HepG2 (cell line): ENCODE results near the gene SCARF1. TPM values are rescaled to one million over a fixed set of nuclear protein-coding genes. Genes with fewer than 3 reads are reported as not detected.

Experiments
- ARNT ChIP-seq: fragments of 450-650 bp; IDR thresholded peaks from 2 replicates; pipeline ENCODE4 v1.6.1; 2017
- CENPBD1 ChIP-seq: sonication (generic); formaldehyde crosslinking; IDR thresholded peaks from 2 replicates; pipeline ENCODE4 v1.8.0; 2022; ENCODE audit warnings: missing genetic modification reagents, low read depth, mild to moderate bottlenecking, borderline replicate concordance
- DDIT3 ChIP-seq: sonication (generic); formaldehyde crosslinking; IDR thresholded peaks from 2 replicates; pipeline ENCODE4 v1.4.0; 2020; ENCODE audit warnings: mild to moderate bottlenecking, missing genetic modification reagents
- HOXD1 ChIP-seq: sonication (generic); formaldehyde crosslinking; IDR thresholded peaks from 2 replicates; pipeline ENCODE4 v1.5.0; 2020; ENCODE audit warnings: missing genetic modification reagents
- JUNB ChIP-seq: sonication (generic); formaldehyde crosslinking; IDR thresholded peaks from 2 replicates; pipeline ENCODE4 v1.8.0; 2022; ENCODE audit warnings: missing genetic modification reagents, mild to moderate bottlenecking, borderline replicate concordance
- KAT7 ChIP-seq: IDR thresholded peaks from 2 replicates; pipeline ENCODE4 v1.6.1; 2018; ENCODE audit warnings: borderline replicate concordance, missing compliant biosample characterization
- PAF1 ChIP-seq: IDR thresholded peaks from 2 replicates; pipeline ENCODE4 v1.6.1; 2016; ENCODE audit warnings: missing genetic modification reagents, missing compliant biosample characterization
- RBM39 ChIP-seq: fragments of 200-400 bp; formaldehyde crosslinking; IDR thresholded peaks from one replicate; pipeline ENCODE4 v1.6.1; 2018; ENCODE audit warnings: antibody characterized with exemption, mild to moderate bottlenecking, low read depth, low read length; ENCODE audit not compliant: poor library complexity, severe bottlenecking
- SMYD3 ChIP-seq: sonication (generic); formaldehyde crosslinking; IDR thresholded peaks from 2 replicates; pipeline ENCODE4 v1.8.1; 2023; ENCODE audit warnings: mild to moderate bottlenecking, missing genetic modification reagents
- SNRNP70 ChIP-seq: fragments of 200-400 bp; formaldehyde crosslinking; IDR thresholded peaks from 2 replicates; pipeline ENCODE4 v1.6.1; 2017; ENCODE audit warnings: mild to moderate bottlenecking, low read depth, low read length, moderate library complexity
- TERF1 ChIP-seq: sonication (generic); formaldehyde crosslinking; IDR thresholded peaks from 2 replicates; pipeline ENCODE4 v1.8.0; 2022; ENCODE audit warnings: mild to moderate bottlenecking, missing genetic modification reagents, moderate library complexity
- ZC3H13 ChIP-seq: sonication (generic); formaldehyde crosslinking; IDR thresholded peaks from 2 replicates; pipeline ENCODE4 v1.8.1; 2023; ENCODE audit warnings: mild to moderate bottlenecking, missing genetic modification reagents, moderate library complexity
- ZNF160 ChIP-seq: sonication (generic); formaldehyde crosslinking; IDR thresholded peaks from 2 replicates; pipeline ENCODE4 v1.8.0; 2022; ENCODE audit warnings: mild to moderate bottlenecking, inconsistent platforms, missing genetic modification reagents
- ZNF207 ChIP-seq: fragments of 450-650 bp; IDR thresholded peaks from 2 replicates; pipeline ENCODE4 v1.6.1; 2016; ENCODE audit warnings: antibody characterized with exemption, borderline replicate concordance
- ZNF33A ChIP-seq: sonication (generic); formaldehyde crosslinking; IDR thresholded peaks from 2 replicates; pipeline ENCODE4 v1.5.1; 2020; ENCODE audit warnings: missing genetic modification reagents, mild to moderate bottlenecking, moderate library complexity, borderline replicate concordance
- ZNF501 ChIP-seq: sonication (generic); formaldehyde crosslinking; IDR thresholded peaks from 2 replicates; pipeline ENCODE4 v1.5.1; 2020; ENCODE audit warnings: mild to moderate bottlenecking, moderate library complexity, missing genetic modification reagents
- ZNF597 ChIP-seq: sonication (generic); formaldehyde crosslinking; IDR thresholded peaks from 2 replicates; pipeline ENCODE4 v1.5.0; 2020; ENCODE audit warnings: missing genetic modification reagents
- ZNF605 ChIP-seq: sonication (generic); formaldehyde crosslinking; IDR thresholded peaks from 2 replicates; pipeline ENCODE4 v1.8.0; 2022; ENCODE audit warnings: mild to moderate bottlenecking, missing genetic modification reagents
- ZNF724P ChIP-seq: sonication (generic); formaldehyde crosslinking; IDR thresholded peaks from 2 replicates; pipeline ENCODE4 v1.8.0; 2022; ENCODE audit warnings: missing genetic modification reagents, borderline replicate concordance
- polyA plus RNA-seq, 8 experiments: library from polyadenylated mRNA; depleted of rRNA in 3 of 8; stranded (reverse) in 7 of 8; unstranded in 1 of 8; fragments of >200 nt; fragmentation: Illumina TruSeq in 4 of 8; extraction: Trizol in 4 of 8; gene quantifications; 2 replicates each; pipeline versions ENCODE4 v1.2.1 to v1.2.3, GENCODE V29; 2011 to 2016; ENCODE audit warnings: low read depth in 4 of 8, missing spikeins in 1 of 8, mixed read lengths in 1 of 8; ENCODE audit not compliant: insufficient read depth in 1 of 8
- total RNA-seq, 5 experiments: library from RNA; depleted of rRNA; stranded (reverse); fragments of >200 nt; fragmentation: Illumina TruSeq; extraction: Trizol; gene quantifications; 2 replicates each; pipeline ENCODE4 v1.2.3, GENCODE V29; 2016; ENCODE audit warnings: low read depth in 1 of 5
- TF ChIP-seq, protein P1 (sequence below): sonication (generic); formaldehyde crosslinking; IDR thresholded peaks from 2 replicates; pipeline ENCODE4 v1.8.1; 2022; ENCODE audit warnings: low read depth, mild to moderate bottlenecking, missing genetic modification reagents
- TF ChIP-seq, protein P2 (sequence below): sonication (generic); formaldehyde crosslinking; IDR thresholded peaks from 2 replicates; pipeline ENCODE4 v1.4.0; 2020; ENCODE audit warnings: mild to moderate bottlenecking, missing genetic modification reagents

Gene SCARF1
- total and polyA plus RNA-seq, 2 of the 13 experiments (the other 11 are each of a cell fraction or from before 2014, with no cell fraction given) = 0.24 to 0.71 TPM

DNA sequence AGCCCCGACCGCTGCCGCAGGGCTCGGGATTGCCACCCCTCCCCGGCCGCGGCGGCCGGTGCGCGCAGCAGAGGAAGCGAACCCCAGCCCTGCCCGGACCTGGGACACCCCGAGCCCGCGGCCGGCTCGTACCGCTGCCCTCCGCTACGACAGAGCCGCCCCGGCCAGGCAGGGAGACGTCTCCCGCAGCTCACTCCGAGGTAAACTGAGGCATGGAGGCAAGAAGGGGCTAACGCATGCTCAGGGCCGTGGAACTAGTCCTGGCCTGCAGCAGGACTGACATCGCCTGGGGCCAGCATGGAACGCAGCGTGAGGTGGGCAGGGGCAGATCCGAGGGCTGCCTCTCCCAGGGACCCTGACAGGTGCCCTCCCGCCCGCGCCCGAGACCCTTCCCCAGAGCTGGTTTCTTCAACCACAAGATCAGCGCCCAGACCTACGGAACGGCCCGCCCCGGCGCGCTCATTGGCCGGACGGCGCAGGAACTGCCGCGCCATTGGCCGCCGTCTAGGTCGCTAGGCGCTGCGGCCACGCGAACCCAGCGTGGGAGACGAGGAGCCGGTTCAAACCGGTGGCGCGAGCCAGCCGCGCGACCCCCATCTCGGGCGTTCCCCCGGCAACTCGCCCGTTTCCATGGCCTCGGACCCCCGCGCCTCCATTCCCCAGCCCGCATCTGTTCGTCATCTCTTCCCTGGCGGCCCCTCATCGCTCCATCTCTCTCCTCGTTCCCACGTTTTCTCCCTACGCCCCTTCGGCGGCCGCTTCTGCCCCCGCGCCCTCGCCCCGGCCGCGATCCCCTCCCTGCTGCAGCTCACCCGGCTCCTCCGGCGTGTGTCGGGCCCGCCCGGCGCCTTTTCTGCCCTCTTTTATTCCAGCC is 17.3 kb downstream of the SCARF1 start, which contains the start of gene SLC43A2 (continued):
- TF ChIP-seq SNRNP70 (no peak), CENPBD1 (CRISPR knock-in tag) (no peak), ARNT (no peak), ZNF207 (no peak), HOXD1 (CRISPR knock-in tag) (no peak), TERF1 (CRISPR knock-in tag) (no peak), ZNF724P (CRISPR knock-in tag) (no peak), RBM39 (no peak), KAT7 (CRISPR knock-in tag) (no peak; the same call in 1 of the 2 replicates), ZNF605 (CRISPR knock-in tag) (no peak; the same call in none of the 2 replicates), PAF1 (CRISPR knock-in tag) (no peak), JUNB (CRISPR knock-in tag) (no peak), ZNF33A (CRISPR knock-in tag) (no peak), ZNF501 (CRISPR knock-in tag) (peak; percentile 61; the same call in 1 of the 2 replicates), DDIT3 (CRISPR knock-in tag) (no peak), ZC3H13 (CRISPR knock-in tag) (no peak), ZNF597 (no peak), ZNF160 (CRISPR knock-in tag) (no peak), SMYD3 (CRISPR knock-in tag) (no peak)
- TF ChIP-seq, protein P1, sequence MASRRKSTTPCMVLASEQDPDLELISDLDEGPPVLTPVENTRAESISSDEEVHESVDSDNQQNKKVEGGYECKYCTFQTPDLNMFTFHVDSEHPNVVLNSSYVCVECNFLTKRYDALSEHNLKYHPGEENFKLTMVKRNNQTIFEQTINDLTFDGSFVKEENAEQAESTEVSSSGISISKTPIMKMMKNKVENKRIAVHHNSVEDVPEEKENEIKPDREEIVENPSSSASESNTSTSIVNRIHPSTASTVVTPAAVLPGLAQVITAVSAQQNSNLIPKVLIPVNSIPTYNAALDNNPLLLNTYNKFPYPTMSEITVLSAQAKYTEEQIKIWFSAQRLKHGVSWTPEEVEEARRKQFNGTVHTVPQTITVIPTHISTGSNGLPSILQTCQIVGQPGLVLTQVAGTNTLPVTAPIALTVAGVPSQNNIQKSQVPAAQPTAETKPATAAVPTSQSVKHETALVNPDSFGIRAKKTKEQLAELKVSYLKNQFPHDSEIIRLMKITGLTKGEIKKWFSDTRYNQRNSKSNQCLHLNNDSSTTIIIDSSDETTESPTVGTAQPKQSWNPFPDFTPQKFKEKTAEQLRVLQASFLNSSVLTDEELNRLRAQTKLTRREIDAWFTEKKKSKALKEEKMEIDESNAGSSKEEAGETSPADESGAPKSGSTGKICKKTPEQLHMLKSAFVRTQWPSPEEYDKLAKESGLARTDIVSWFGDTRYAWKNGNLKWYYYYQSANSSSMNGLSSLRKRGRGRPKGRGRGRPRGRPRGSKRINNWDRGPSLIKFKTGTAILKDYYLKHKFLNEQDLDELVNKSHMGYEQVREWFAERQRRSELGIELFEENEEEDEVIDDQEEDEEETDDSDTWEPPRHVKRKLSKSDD (CRISPR knock-in tag) = no peak
- TF ChIP-seq, protein P2, sequence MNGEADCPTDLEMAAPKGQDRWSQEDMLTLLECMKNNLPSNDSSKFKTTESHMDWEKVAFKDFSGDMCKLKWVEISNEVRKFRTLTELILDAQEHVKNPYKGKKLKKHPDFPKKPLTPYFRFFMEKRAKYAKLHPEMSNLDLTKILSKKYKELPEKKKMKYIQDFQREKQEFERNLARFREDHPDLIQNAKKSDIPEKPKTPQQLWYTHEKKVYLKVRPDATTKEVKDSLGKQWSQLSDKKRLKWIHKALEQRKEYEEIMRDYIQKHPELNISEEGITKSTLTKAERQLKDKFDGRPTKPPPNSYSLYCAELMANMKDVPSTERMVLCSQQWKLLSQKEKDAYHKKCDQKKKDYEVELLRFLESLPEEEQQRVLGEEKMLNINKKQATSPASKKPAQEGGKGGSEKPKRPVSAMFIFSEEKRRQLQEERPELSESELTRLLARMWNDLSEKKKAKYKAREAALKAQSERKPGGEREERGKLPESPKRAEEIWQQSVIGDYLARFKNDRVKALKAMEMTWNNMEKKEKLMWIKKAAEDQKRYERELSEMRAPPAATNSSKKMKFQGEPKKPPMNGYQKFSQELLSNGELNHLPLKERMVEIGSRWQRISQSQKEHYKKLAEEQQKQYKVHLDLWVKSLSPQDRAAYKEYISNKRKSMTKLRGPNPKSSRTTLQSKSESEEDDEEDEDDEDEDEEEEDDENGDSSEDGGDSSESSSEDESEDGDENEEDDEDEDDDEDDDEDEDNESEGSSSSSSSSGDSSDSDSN (CRISPR knock-in tag) = peak; percentile 32
